K562 (cell line): ENCODE data around the gene MAD1L1. TPM values are rescaled to one million over a fixed set of nuclear protein-coding genes. Genes with fewer than 3 reads are reported as not detected.

Experiments
- BCOR ChIP-seq: fragments of 450-650 bp; IDR thresholded peaks from 2 replicates; pipeline ENCODE4 v1.6.1; 2016
- BHLHE40 ChIP-seq: IDR thresholded peaks from 2 replicates; pipeline ENCODE4 v1.6.1; 2011; ENCODE audit warnings: low read length, improper control_type of control experiment
- CREM ChIP-seq: IDR thresholded peaks from 2 replicates; pipeline ENCODE4 v1.6.1; 2014; ENCODE audit warnings: antibody characterized with exemption, low read depth
- DIDO1 ChIP-seq: fragments of 450-650 bp; IDR thresholded peaks from 2 replicates; pipeline ENCODE4 v1.6.1; 2016; ENCODE audit warnings: low read depth, missing biosample characterization, missing genetic modification characterization
- ELK3 ChIP-seq: fragments of 450-650 bp; formaldehyde crosslinking; IDR thresholded peaks from 2 replicates; pipeline ENCODE4 v1.4.0; 2020; ENCODE audit warnings: mild to moderate bottlenecking
- FOXO4 ChIP-seq: fragments of 450-650 bp; formaldehyde crosslinking; IDR thresholded peaks from 2 replicates; pipeline ENCODE4 v1.4.0; 2020; ENCODE audit warnings: mild to moderate bottlenecking, moderate library complexity
- GATAD2B ChIP-seq: fragments of 450-650 bp; IDR thresholded peaks from 2 replicates; pipeline ENCODE4 v1.6.1; 2017; ENCODE audit warnings: mild to moderate bottlenecking, borderline replicate concordance
- HMG20B ChIP-seq: fragments of 250-450 bp; sonication (Bioruptor Pico); IDR thresholded peaks from 2 replicates; pipeline ENCODE4 v1.5.0; 2021; ENCODE audit warnings: mild to moderate bottlenecking
- HSF4 ChIP-seq: fragments of 250-450 bp; sonication (Bioruptor Pico); IDR thresholded peaks from 2 replicates; pipeline ENCODE4 v2.1.2; 2022; ENCODE audit warnings: mild to moderate bottlenecking, moderate library complexity, borderline replicate concordance
- MECOM ChIP-seq: fragments of 250-450 bp; sonication (Bioruptor Pico); IDR thresholded peaks from 2 replicates; pipeline ENCODE4 v1.8.0; 2022; ENCODE audit warnings: inconsistent platforms
- MTA2 ChIP-seq: fragments of 450-650 bp; IDR thresholded peaks from 2 replicates; pipeline ENCODE4 v1.6.1; 2016; ENCODE audit warnings: low read depth
- NFE2 ChIP-seq: IDR thresholded peaks from 2 replicates; pipeline ENCODE4 v1.6.1; 2014; ENCODE audit warnings: antibody characterized with exemption, low read depth
- NFRKB ChIP-seq: fragments of 450-650 bp; IDR thresholded peaks from 2 replicates; pipeline ENCODE4 v1.6.1; 2016; ENCODE audit warnings: low read depth
- NRF1 ChIP-seq, 2 experiments: fragments of 450-650 bp; IDR thresholded peaks in 1 of 2; conservative IDR thresholded peaks in 1 of 2; 2 replicates each; pipeline ENCODE4 v1.6.1; 2014; ENCODE audit warnings: mild to moderate bottlenecking in 2 of 2
- OTX1 ChIP-seq: fragments of 450-650 bp; formaldehyde crosslinking; IDR thresholded peaks from 2 replicates; pipeline ENCODE4 v1.4.0; 2022; ENCODE audit warnings: mild to moderate bottlenecking
- PHTF2 ChIP-seq: fragments of 250-450 bp; sonication (Bioruptor Pico); IDR thresholded peaks from 2 replicates; pipeline ENCODE4 v1.5.0; 2021; ENCODE audit warnings: mild to moderate bottlenecking
- PREB ChIP-seq: sonication (generic); formaldehyde crosslinking; IDR thresholded peaks from 2 replicates; pipeline ENCODE4 v1.8.1; 2023; ENCODE audit warnings: mild to moderate bottlenecking, missing genetic modification reagents
- RBFOX2 ChIP-seq: fragments of 200-400 bp; formaldehyde crosslinking; IDR thresholded peaks from 2 replicates; pipeline ENCODE4 v1.6.1; 2017; ENCODE audit warnings: low read depth, mild to moderate bottlenecking, low read length, moderate library complexity
- SMARCA4 ChIP-seq: fragments of 450-650 bp; IDR thresholded peaks from 2 replicates; pipeline ENCODE4 v1.6.1; 2016
- STAT5B ChIP-seq: fragments of 250-450 bp; sonication (Bioruptor Pico); IDR thresholded peaks from 2 replicates; pipeline ENCODE4 v1.8.0; 2021; ENCODE audit warnings: mild to moderate bottlenecking, inconsistent platforms
- TAF9B ChIP-seq: fragments of 450-650 bp; IDR thresholded peaks from 2 replicates; pipeline ENCODE4 v1.6.1; 2018; ENCODE audit warnings: mild to moderate bottlenecking; ENCODE audit not compliant: partially characterized antibody
- TBL1XR1 ChIP-seq, 2 experiments: IDR thresholded peaks; 2 replicates each; pipeline ENCODE4 v1.6.1; 2012; ENCODE audit warnings: improper control_type of control experiment in 2 of 2, low read length in 2 of 2, mild to moderate bottlenecking in 1 of 2
- TFE3 ChIP-seq: fragments of 450-650 bp; formaldehyde crosslinking; IDR thresholded peaks from 2 replicates; pipeline ENCODE4 v1.4.0; 2020; ENCODE audit warnings: mild to moderate bottlenecking, mixed read lengths
- ZNF316 ChIP-seq: fragments of 450-650 bp; IDR thresholded peaks from 2 replicates; pipeline ENCODE4 v1.6.1; 2016
- ZNF347 ChIP-seq: fragments of 450-650 bp; formaldehyde crosslinking; IDR thresholded peaks from 2 replicates; pipeline ENCODE4 v1.4.0; 2020; ENCODE audit warnings: low read depth, mild to moderate bottlenecking, moderate library complexity
- ZNF436 ChIP-seq: fragments of 250-450, 450-650 bp; sonication (Bioruptor Pico); formaldehyde crosslinking; IDR thresholded peaks from 2 replicates; pipeline ENCODE4 v1.7.0; 2020; ENCODE audit warnings: mild to moderate bottlenecking
- ZNF551 ChIP-seq: fragments of 250-450 bp; sonication (Bioruptor Pico); IDR thresholded peaks from 2 replicates; pipeline ENCODE4 v1.5.0; 2021; ENCODE audit warnings: mild to moderate bottlenecking, moderate library complexity
- ZNF584 ChIP-seq: fragments of 200-800 bp; sonication (Bioruptor generic); IDR thresholded peaks from 2 replicates; pipeline ENCODE4 v1.6.1; 2016; ENCODE audit warnings: low read depth, mild to moderate bottlenecking, missing genetic modification characterization, missing compliant biosample characterization
- ZNF76 ChIP-seq: fragments of 250-450 bp; sonication (Bioruptor Pico); IDR thresholded peaks from 2 replicates; pipeline ENCODE4 v1.4.0; 2020; ENCODE audit warnings: mild to moderate bottlenecking, moderate library complexity, borderline replicate concordance
- polyA plus RNA-seq, 8 experiments: library from polyadenylated mRNA; depleted of rRNA in 4 of 8; stranded (reverse) in 5 of 8; unstranded in 3 of 8; fragments of >200 nt; fragmentation: Nextera tagmentation in 2 of 8; fragmentation: Illumina TruSeq in 1 of 8; extraction: Ambion mirVana in 2 of 8; extraction: Trizol in 1 of 8; gene quantifications; 2 replicates each; pipeline versions ENCODE4 v1.2.1 to v1.2.3, GENCODE V29; 2011 to 2014; ENCODE audit warnings: inconsistent platforms in 1 of 8, missing spikeins in 1 of 8
- total RNA-seq, 7 experiments: library from RNA; depleted of rRNA in 6 of 7; stranded (reverse); fragments of >200 nt in 6 of 7; fragmentation: Illumina TruSeq in 2 of 7; extraction: Trizol in 2 of 7; gene quantifications; 2 replicates each; pipeline versions ENCODE4 v1.2.1 to v1.2.3, GENCODE V29; 2011 to 2021; ENCODE audit warnings: low replicate concordance in 1 of 7

The MAD1L1 gene
- total and polyA plus RNA-seq, 9 of the 15 experiments (the other 6 are each of a cell fraction or from before 2014, with no cell fraction given), result 1.7 to 89.7 (median 18.0) TPM

GRCh38 chr7:2022737-2023250, 210.0 kb downstream of the MAD1L1 start (continued):
- TF ChIP-seq BHLHE40 (peak; percentile 64; the same call in 1 of the 2 replicates), TFE3 (CRISPR knock-in tag) (no peak), ZNF436 (CRISPR knock-in tag) (no peak), ZNF551 (CRISPR knock-in tag) (no peak), PHTF2 (no peak), NRF1 (conservative IDR thresholded peaks at IDR 0.05 in 1 of 2, IDR thresholded peaks at IDR 0.05 in 1 of 2) (no peak), MTA2 (peak; percentile 98), FOXO4 (CRISPR knock-in tag) (no peak), STAT5B (CRISPR knock-in tag) (no peak), TAF9B (peak; percentile 36), PREB (CRISPR knock-in tag) (no peak), NFRKB (peak; percentile 73), OTX1 (CRISPR knock-in tag) (no peak), DIDO1 (tag) (no peak), ELK3 (CRISPR knock-in tag) (no peak), MECOM (CRISPR knock-in tag) (peak; percentile 89), ZNF316 (peak; percentile 76), RBFOX2 (no peak), NFE2 (peak; percentile 80), TBL1XR1 (IDR thresholded peaks at IDR 0.05; ENCODE audit: low read length in 2 of 2) (peak; percentile 44 to 97; a peak in 3 of 4 replicates), ZNF584 (CRISPR knock-in tag) (0 out of 2 replicates have a peak, but pooled peaks have one; percentile 45), SMARCA4 (peak; percentile 99), GATAD2B (peak; percentile 71), HSF4 (CRISPR knock-in tag) (no peak), CREM (peak; percentile 62; the same call in 1 of the 2 replicates), HMG20B (CRISPR knock-in tag) (no peak), ZNF76 (CRISPR knock-in tag) (no peak), ZNF347 (CRISPR knock-in tag) (no peak), BCOR (peak; percentile 76)
